Stimulated activated CD4-positive, alpha-beta T cell treated with anti-CD3 and anti-CD28 coated beads, Interleukin-15, amount 100 ng/mL, for 48 hours (primary cell): ENCODE results near the gene EPB41L3.

Source experiments
- DNase-seq, 2 donors: peaks; one replicate each; pipeline ENCODE4 v3.0.0-alpha.2; 2020; ENCODE audit warnings: low read depth in 2 of 2

The EPB41L3 gene

GRCh38 chr18:5543773-5544389 is at the start of gene EPB41L3:
Gene EPB41L3, minus strand, starts transcription at chr18:5543997. Its CDS starts 54,814 bp downstream, at chr18:5489183.
- peak in 1 of 2 donors; percentile 6 for DNase-seq

DNA sequence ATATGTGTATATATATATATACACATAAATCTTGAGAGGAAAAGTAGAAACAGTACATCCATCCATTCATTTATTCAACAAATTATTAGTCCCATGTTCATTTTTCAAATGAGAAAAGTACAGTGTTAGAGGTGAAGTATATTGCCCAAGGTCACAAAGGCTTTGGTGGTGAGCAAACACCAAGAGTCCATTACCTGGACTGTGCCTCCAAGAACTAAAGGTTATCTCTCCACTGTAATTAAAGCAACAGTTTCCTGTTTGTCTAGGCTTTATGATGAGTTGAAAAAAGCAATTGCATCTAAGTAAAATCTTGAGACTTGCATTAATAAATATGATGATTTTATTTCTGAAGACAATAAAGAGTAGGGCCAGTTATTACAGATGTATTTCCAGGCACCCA is 44.7 kb upstream of the EPB41L3 start:
- no peak for DNase-seq

DNA sequence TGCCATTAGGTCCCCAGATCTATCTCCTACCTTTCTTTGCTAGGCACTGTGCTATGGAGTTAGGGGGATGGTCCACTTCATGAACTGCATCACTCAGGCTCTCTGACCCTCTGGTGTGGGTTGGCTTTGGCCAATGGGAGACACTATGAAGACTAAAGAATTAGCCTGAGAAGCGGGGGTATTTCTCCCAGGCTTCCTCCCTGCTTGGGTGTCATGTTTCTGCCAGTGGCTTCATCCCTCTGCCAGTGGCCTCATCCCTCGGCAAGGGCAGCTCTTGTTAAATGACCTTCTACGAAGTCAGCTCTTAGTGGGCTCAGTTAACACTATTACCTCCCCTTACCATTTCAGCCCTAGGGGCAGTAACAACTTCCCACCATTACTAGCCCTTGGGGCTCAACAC is 41.9 kb upstream of the EPB41L3 start:
- no peak for DNase-seq

DNA sequence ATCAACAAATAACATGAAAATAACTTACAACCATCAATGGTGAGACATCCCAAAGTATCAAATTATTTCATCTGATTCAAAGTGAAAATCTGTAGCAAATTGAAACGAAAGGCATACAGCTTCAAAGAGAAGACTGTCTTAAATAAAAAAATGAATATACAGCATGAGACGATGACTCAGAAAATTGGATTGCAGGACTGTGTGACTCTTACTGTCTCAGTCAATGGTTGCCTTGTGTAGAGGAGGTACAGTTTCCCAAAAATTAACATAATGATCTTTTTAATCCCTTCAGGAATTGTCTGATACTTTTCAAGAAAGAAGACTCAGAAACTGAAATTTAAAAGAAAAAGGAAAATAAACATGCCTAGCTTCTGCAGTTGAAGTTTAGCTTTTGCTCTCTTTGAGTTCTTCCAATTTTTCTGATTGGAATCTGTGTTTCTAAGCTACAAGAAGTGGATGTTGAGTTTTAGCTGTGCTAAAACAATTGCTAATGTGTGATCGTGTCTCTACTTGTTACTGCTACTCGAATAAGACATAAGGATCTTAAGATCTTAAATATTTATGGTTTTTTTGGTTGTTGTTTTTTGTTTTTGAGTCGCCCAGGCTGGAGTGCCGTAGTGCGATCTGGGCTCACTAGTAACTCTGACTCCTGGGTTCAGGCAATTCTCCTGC is 41.1 kb upstream of the EPB41L3 start:
- DNase-seq = no peak

GRCh38 chr18:5582849-5583681 is 39.3 kb upstream of the EPB41L3 start:
- DNase-seq = no peak

GRCh38 chr18:5582076-5582475 is 38.3 kb upstream of the EPB41L3 start:
- DNase-seq = no peak

GRCh38 chr18:5574843-5575242 is 31.0 kb upstream of the EPB41L3 start:
- DNase-seq = no peak

GRCh38 chr18:5571666-5572065 is 27.9 kb upstream of the EPB41L3 start:
- no peak for DNase-seq

- peak in 1 of 2 donors; percentile 1 for DNase-seq
Measured at GRCh38 chr18:5570613-5571012, 26.8 kb upstream of the EPB41L3 start.

DNA sequence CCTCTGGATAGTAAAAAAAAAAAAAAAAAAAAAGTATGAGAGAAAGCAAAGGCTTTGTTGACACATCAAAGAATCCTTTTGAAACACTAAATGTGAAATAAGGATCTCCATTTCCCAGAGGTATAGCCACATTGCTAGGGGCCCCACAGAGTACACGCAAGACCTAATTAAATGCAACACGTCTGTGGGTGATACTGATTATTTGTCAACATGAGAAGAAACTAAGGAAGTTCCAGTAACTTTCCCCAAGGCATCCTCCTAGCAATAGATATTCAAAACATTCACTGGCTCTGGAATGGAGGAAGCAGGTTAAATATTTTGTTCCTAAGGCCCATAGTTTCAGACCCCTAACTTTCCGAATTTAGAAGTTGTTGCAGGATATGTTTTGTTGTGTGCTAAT is 24.6 kb upstream of the EPB41L3 start:
- DNase-seq = no peak

DNA sequence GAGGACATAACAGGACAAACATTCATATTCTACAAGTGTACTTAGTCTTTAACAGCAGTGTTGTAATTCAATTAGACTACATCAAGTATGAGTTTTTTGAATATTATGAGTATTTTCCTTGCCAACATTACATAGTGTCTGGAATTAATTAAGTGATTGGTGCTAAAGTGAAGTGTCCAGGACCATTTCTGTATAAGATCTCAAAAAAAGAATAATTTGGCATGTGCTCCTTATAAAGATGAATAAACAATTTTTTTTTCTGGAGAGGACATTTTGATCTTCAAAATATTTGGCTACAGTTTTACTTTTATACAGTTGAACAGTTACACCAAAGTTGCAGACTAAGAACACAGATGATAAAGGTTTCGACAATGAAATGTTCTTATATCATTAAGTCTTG is 15.1 kb upstream of the EPB41L3 start:
- DNase-seq = no peak

DNA sequence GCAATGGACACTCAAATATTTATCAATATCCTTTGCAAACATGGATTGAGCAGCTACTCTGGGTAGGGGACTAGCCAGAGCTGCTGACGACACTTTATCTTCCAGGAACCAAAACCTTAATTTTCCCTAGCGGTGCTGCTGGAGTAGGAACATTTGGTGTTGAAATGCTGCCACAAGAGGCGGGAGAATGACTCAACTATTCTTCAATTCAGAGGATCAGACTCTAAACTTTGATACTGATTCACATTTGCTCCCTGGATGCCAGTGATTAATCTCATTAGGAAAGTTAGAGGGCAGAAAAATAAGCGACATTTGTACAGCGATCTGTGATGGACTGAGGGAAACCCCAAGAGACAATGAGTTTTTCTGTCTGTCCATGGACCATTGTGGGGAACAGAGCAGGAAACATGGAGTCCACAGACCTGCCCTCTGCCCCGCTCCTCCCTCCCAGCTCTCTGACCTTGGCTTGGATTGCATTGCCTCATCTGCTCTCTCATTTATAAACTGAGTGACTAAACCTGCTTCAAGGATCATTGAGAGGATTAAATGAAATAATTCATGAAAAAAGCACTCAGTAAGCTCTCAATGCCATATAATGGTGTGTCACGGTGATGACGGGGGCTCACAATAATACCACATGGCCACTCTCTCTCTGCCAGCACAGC is 12.6 kb upstream of the EPB41L3 start:
- no peak for DNase-seq

- DNase-seq = no peak
Measured at GRCh38 chr18:5554629-5555028, 10.8 kb upstream of the EPB41L3 start.

GRCh38 chr18:5546660-5547059 is 2.9 kb upstream of the EPB41L3 start:
- DNase-seq = no peak

- DNase-seq = no peak
Measured at GRCh38 chr18:5543036-5543680, 639 bp downstream of the EPB41L3 start.

DNA sequence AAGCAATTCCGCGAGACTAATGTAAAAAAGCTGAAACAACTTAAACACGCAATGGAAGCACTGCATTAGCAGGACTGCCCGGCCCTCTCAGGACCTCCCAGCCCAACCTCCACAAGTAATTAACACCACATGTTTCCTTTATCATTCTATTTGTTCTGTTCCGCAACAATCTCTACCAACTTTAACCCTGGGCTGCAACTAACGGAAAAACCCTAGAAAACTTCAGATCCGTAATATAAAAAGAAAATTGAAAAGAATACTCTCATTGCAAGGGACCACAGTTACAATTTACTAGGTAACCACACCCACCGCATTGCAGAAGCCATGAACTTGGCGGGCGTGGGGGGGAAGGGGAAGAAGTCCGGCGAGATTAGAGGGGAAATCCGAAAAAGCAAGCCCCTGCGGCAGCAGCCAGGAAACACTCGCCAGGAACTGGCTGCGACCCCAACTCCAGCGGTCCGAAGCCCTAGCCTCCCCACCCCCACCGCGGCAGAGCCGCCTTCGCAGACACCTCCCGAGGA is 1.2 kb downstream of the EPB41L3 start:
- DNase-seq = no peak

- no peak for DNase-seq
Measured at GRCh38 chr18:5541644-5542043, 2.2 kb downstream of the EPB41L3 start.

- no peak for DNase-seq
Measured at GRCh38 chr18:5539391-5539790, 4.4 kb downstream of the EPB41L3 start.

DNA sequence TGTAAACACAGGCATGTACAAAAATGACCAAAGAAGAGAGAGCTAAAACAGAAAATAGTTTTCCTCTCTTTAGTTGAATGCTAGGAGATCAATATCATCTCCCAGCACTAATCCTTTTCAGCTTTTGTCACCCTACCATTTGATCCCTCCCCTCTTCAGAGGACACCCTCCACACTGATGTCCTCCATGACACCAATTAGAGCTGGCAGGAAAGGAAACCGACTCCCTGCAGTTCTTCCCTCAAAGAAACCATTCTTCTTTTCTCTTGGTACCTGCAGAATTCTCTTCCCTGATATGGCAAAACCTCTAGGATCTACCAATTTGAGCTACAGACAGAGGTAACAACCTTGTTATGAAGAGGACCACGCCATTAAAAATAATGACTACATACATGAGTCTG is 5.3 kb downstream of the EPB41L3 start:
- DNase-seq = no peak

DNA sequence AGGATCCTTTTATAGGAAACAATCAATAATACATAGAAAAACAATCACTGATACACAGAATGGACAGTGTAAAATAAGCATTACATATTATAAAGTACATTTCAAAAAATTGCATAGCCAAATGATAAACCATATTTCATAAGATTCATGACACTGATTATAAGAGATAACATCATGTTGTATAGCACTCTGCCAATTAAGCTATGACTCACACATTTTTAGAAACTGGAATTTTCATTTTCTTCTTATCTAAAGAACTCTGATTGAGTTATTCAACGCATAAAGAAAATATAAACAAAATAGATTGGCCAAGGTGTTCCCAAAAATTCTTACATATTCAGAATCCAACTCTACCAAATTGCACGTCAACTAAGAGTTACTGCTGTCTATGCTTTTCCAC is 5.9 kb downstream of the EPB41L3 start:
- no peak for DNase-seq

GRCh38 chr18:5534845-5535244 is 9.0 kb downstream of the EPB41L3 start:
- no peak for DNase-seq

DNA sequence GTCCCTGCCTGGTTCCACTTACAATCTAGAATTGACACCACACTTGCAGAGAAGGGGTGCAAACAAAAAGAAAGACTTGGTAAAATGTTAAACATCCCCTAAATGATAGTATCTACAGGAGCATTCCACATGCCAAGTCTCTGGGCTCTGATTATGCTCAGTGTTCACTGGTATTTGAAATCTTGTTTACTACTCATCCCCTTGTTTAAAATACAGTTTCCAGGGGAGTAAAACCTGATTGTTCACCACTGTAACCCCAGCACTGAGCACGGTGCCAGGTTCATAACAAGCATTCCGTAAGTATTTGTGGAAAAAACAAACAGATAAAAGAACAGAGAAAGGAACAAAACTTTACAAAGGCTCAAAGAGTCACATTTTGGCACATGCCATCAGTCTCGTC is 11.7 kb downstream of the EPB41L3 start:
- no peak for DNase-seq
